ENCODE results near the gene ZNF862.

- TF ChIP-seq CTCF (IDR thresholded peaks at IDR 0.05; ENCODE audit: extremely low read depth in 1 of 2, insufficient read depth in 1 of 2, low read depth in 1 of 2, low read length in 2 of 2) (no peak), POLR2A (IDR thresholded peaks at IDR 0.05; ENCODE audit: low read depth, low read length) (no peak), JUN (IDR thresholded peaks at IDR 0.05; ENCODE audit: borderline replicate concordance, insufficient read depth, insufficient read length, low read depth) (no peak), MAX (IDR thresholded peaks at IDR 0.05; ENCODE audit: insufficient read depth, insufficient read length) (no peak), POLR2AphosphoS5 (IDR thresholded peaks at IDR 0.05; ENCODE audit: insufficient read depth, low read depth, low read length) (no peak), GATA2 (IDR thresholded peaks at IDR 0.05; ENCODE audit: insufficient read depth, insufficient read length, low read depth, low read length) (no peak), EZH2 (IDR thresholded peaks at IDR 0.05; ENCODE audit: borderline replicate concordance, low read depth, low read length, severe bottlenecking) (no peak), FOS (IDR thresholded peaks at IDR 0.05; ENCODE audit: borderline replicate concordance, insufficient read depth, low read length) (no peak)
Observed at GRCh38 chr7:149851449-149851848, 13.3 kb downstream of the ZNF862 start.

Measured in endothelial cell of umbilical vein (primary cell).